Effector memory CD4-positive, alpha-beta T cell (primary cell): ENCODE results near the gene TBRG1.
"Not testable (repeated sequence)": the region's sequence is repeated elsewhere in the genome, so short reads cannot be mapped to it uniquely, and the experiment has no call there.

ENCODE experiments used
- DNase-seq, 3 donors: peaks; one replicate each; pipeline ENCODE4 v3.0.0-alpha.2; 2020
- H3K27ac ChIP-seq: 2 replicates; pipeline ENCODE4 v1.7.0; 2013; ENCODE audit warnings: mild to moderate bottlenecking, low read length, moderate library complexity; ENCODE audit not compliant: insufficient read depth, poor library complexity, severe bottlenecking
- H3K27me3 ChIP-seq: replicated peaks from 2 replicates; pipeline ENCODE4 v1.7.0; 2013; ENCODE audit warnings: mild to moderate bottlenecking, low read length; ENCODE audit not compliant: insufficient read depth, control insufficient read depth, poor library complexity, severe bottlenecking
- H3K36me3 ChIP-seq: 2 replicates; pipeline ENCODE4 v1.7.0; 2013; ENCODE audit warnings: mild to moderate bottlenecking, low read length, moderate library complexity; ENCODE audit not compliant: control insufficient read depth, insufficient read depth
- H3K4me1 ChIP-seq: 2 replicates; pipeline ENCODE4 v1.7.0; 2013; ENCODE audit warnings: low read length, mild to moderate bottlenecking; ENCODE audit not compliant: control insufficient read depth, insufficient read depth, poor library complexity, severe bottlenecking
- H3K4me3 ChIP-seq: 2 replicates; pipeline ENCODE4 v1.7.0; 2013; ENCODE audit warnings: low read length, low read depth, mild to moderate bottlenecking; ENCODE audit not compliant: insufficient read depth, poor library complexity, severe bottlenecking
- H3K9me3 ChIP-seq: 2 replicates; pipeline ENCODE4 v1.7.0; 2013; ENCODE audit warnings: mild to moderate bottlenecking, low read length, moderate library complexity; ENCODE audit not compliant: control insufficient read depth

TBRG1 gene

GRCh38 chr11:124592627-124593026, 30.0 kb upstream of the TBRG1 start:
- H3K27ac ChIP-seq, result no peak overlapping the region
- no peak overlapping the region for H3K4me3 ChIP-seq
- H3K27me3 ChIP-seq, result no peaks in the 10 kb centered on the region
- DNase-seq, result no peak
- H3K36me3 ChIP-seq, result no peaks in the 10 kb centered on the region
- H3K9me3 ChIP-seq, result no peaks in the 10 kb centered on the region
- no peaks in the 10 kb centered on the region for H3K4me1 ChIP-seq

- no peaks in the 10 kb centered on the region for H3K9me3 ChIP-seq
- DNase-seq, result no peak
- H3K27ac ChIP-seq, result no peak overlapping the region
- H3K36me3 ChIP-seq, result no peaks in the 10 kb centered on the region
- H3K4me3 ChIP-seq, result no peak overlapping the region
- H3K27me3 ChIP-seq, result no peaks in the 10 kb centered on the region
- no peaks in the 10 kb centered on the region for H3K4me1 ChIP-seq
Observed at GRCh38 chr11:124595302-124595701, 27.4 kb upstream of the TBRG1 start.

DNA sequence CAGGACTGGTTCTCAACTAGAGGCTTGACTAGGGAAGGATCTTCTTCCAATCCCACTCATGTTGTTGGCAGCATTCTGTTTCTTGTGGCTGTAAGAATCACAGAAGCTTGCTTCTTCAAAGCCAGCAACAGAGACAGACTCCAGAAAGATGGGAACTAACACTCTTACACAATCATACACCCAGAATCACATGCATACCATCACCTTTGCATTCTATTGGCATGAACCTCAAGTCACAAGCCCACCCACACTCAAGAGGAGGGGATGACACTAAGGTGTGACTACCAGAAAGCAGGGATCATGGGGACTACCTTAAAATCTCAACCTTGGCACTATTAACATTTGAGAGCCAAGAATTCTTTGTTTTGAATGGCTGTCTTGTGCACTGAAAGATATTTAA, 25.0 kb upstream of the TBRG1 start:
- H3K4me3 ChIP-seq, result no peak overlapping the region
- H3K36me3 ChIP-seq, result no peaks in the 10 kb centered on the region
- no peak for DNase-seq
- no peaks in the 10 kb centered on the region for H3K27me3 ChIP-seq
- H3K4me1 ChIP-seq, result no peaks in the 10 kb centered on the region
- H3K27ac ChIP-seq, result no peak overlapping the region
- no peaks in the 10 kb centered on the region for H3K9me3 ChIP-seq

DNA sequence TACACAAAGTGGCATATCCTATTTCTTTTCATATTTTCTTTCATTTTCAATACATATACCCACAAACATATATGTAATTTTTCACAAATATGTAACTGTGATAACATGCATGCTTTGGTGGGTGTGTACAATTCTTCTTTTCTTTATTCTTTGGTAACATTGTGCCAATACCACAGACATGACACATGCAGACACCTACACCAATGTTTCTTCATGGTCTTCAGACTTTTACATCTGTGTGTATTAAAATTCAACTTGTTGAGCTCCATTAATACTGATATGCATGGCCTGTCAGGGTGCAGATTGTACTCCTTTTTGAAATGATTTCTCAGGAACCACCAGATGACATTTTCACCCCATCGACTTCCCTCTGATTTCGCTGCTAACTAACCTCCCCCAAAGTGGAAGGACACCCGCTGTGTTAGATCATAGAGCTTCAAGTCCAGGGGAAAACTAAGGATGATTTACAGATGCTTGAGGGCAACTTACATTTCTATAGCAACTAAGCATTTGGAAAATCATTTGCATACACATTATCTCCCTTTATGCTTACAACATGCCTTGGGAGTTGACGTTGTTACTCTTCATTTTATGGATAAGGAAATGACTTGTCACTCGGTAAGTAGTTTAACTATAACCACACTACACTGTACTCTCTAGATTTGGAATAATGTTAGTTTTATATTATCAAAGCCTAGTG, 21.9 kb upstream of the TBRG1 start:
- no peak for DNase-seq
- Histone ChIP-seq H3K4me3 (no peak overlapping the region), H3K4me1 (no peaks in the 10 kb centered on the region)

DNA sequence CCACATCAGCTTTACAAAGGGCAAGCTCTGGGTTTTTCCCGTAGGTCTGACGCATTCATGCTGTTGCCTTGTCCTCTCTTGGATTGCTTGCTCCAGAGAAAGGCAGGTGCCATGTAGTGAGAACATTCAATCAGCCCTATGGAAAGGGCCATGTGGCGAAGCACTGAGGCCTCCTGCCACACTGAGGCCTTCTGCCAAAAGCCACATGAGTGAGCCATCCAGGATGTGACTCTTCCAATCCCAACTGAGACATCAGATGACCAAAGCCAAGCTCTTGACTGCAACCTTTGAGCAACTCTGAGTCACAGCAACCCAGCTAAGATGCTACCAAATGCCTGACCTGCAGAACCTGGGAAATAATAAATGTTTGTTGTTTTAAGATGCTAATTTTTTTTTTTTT, 20.5 kb upstream of the TBRG1 start:
- Histone ChIP-seq H3K4me3 (no peak overlapping the region), H3K27me3 (no peaks in the 10 kb centered on the region), H3K4me1 (no peaks in the 10 kb centered on the region), H3K27ac (no peak overlapping the region), H3K36me3 (no peaks in the 10 kb centered on the region), H3K9me3 (no peaks in the 10 kb centered on the region)
- DNase-seq, result no peak

More for the DNA sequence above, 21.9 kb upstream of the TBRG1 start:
- Histone ChIP-seq H3K27ac (no peak overlapping the region), H3K27me3 (no peaks in the 10 kb centered on the region), H3K36me3 (no peaks in the 10 kb centered on the region), H3K9me3 (no peaks in the 10 kb centered on the region)

GRCh38 chr11:124602723-124603122, 19.9 kb upstream of the TBRG1 start:
- not testable (repeated sequence) for H3K4me1 ChIP-seq, H3K27ac ChIP-seq

DNA sequence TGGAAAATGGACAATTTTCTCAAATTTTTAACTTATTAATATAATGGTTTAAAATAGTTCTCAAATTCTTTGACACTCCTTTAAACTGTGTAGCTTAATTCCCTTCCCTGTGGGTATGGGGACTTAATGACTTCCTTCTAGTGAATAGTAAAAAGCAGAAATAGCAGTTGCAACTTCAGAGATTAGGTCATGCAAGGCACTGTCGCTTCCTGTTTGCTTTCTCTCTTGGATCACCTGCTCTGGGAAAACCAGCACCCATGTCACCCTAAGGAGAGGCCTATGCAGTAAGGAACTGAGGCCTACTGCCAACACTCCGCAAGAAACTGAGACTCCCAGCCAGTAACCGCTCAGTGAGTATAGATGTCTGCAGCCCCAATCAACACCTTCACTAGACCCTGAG, 16.9 kb upstream of the TBRG1 start:
- H3K4me1 ChIP-seq, result no peaks in the 10 kb centered on the region
- H3K36me3 ChIP-seq, result no peaks in the 10 kb centered on the region
- H3K27ac ChIP-seq, result no peak overlapping the region
- DNase-seq, result no peak
- H3K27me3 ChIP-seq, result no peaks in the 10 kb centered on the region
- no peaks in the 10 kb centered on the region for H3K9me3 ChIP-seq
- no peak overlapping the region for H3K4me3 ChIP-seq

More at GRCh38 chr11:124602723-124603122, 19.9 kb upstream of the TBRG1 start:
- H3K4me3 ChIP-seq, DNase-seq, H3K9me3 ChIP-seq, H3K27me3 ChIP-seq, H3K36me3 ChIP-seq: not testable (repeated sequence)

GRCh38 chr11:124608147-124608546, 14.5 kb upstream of the TBRG1 start:
- no peak for DNase-seq
- H3K36me3 ChIP-seq, result no peaks in the 10 kb centered on the region
- H3K4me3 ChIP-seq, result no peak overlapping the region
- H3K9me3 ChIP-seq, result no peaks in the 10 kb centered on the region
- no peaks in the 10 kb centered on the region for H3K27me3 ChIP-seq
- H3K4me1 ChIP-seq, result no peaks in the 10 kb centered on the region
- no peak overlapping the region for H3K27ac ChIP-seq

- no peak for DNase-seq
- no peak overlapping the region for H3K27ac ChIP-seq
Observed at GRCh38 chr11:124610295-124610694, 12.4 kb upstream of the TBRG1 start.

DNA sequence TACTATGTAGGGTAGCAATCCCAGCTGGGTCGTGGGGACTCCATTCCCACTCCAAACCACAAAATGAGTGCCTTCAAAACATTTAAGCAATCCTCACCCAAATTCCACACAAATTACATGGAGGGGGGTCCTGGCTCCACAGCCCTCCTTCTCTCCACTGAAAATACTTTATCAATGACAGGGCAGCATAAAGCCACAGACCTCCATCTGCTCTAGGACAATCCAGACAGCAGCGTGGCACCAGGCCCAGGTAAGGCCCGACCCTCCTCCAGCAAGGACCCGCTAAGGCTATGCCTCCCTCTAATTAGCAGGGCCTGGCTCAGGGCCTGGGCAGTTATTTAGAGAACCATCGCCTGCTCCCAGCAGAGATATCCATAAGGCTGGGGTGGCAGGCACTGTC, 11.6 kb upstream of the TBRG1 start, which contains the start of gene PANX3:
TSS of gene PANX3 (plus strand) at position 365 of the 400 bp plus-strand sequence. CDS start 129 bp downstream, outside the sequence.
- H3K9me3 ChIP-seq, result no peaks in the 10 kb centered on the region
- H3K4me1 ChIP-seq, result no peaks in the 10 kb centered on the region
- no peak for DNase-seq
- H3K36me3 ChIP-seq, result no peaks in the 10 kb centered on the region
- no peak within 1 kb of the TSS for H3K4me3 ChIP-seq
- H3K27ac ChIP-seq, result no peak within 1 kb of the TSS
- H3K27me3 ChIP-seq, result no peaks in the 10 kb centered on the region

More at GRCh38 chr11:124610295-124610694, 12.4 kb upstream of the TBRG1 start:
- Histone ChIP-seq H3K4me1 (no peaks in the 10 kb centered on the region), H3K4me3 (no peak overlapping the region), H3K27me3 (no peaks in the 10 kb centered on the region), H3K36me3 (no peaks in the 10 kb centered on the region), H3K9me3 (no peaks in the 10 kb centered on the region)
